Frontal cortex (tissue), 4 donors: ENCODE results near the gene LHPP. TPM values are rescaled to one million over a fixed set of nuclear protein-coding genes. Genes with fewer than 3 reads are reported as not detected.
A peak's percentile ranks its signal among the peaks of the same experiment; 100 is the strongest.

ENCODE experiments used
- DNase-seq, 2 donors: peaks; one replicate each; pipeline ENCODE4 v3.0.0; 2012; ENCODE audit warnings: low spot score in 2 of 2
- FAIRE-seq: peaks from 2 replicates; lab custom pipeline; 2012; peaks lifted over from hg19 to GRCh38; lab: Jason Lieb, UNC
- total RNA-seq: library from RNA; depleted of rRNA; stranded (reverse); fragments of >200 nt; gene quantifications from one replicate; pipeline ENCODE4 v1.2.3, GENCODE V29; 2014
- donor health status: control.
- donor health status: control.
- donor health status: control.

The LHPP gene
- total RNA-seq, 1 donor from 2014 or later = 16.3 TPM

- DNase-seq = no peak
- FAIRE-seq = no peak
These were observed 14.5 kb upstream of the LHPP start for GRCh38 chr10:124446830-124447750.

GRCh38 chr10:124447751-124448466 is 13.7 kb upstream of the LHPP start:
- FAIRE-seq = no peak
- DNase-seq = no peak

- no peak for FAIRE-seq
- DNase-seq = no peak
These were observed 12.9 kb upstream of the LHPP start for GRCh38 chr10:124448696-124449169.

- no peak for FAIRE-seq
These were observed 12.2 kb upstream of the LHPP start for GRCh38 chr10:124449170-124450011.

GRCh38 chr10:124450012-124450782 is 11.4 kb upstream of the LHPP start, which contains the start of gene NKX1-2:
NKX1-2 (minus strand) TSS chr10:124450035; CDS start chr10:124449943, 92 bp downstream.
- FAIRE-seq (no peak), DNase-seq (peak; percentile 57 to 64)

More at GRCh38 chr10:124449170-124450011, 12.2 kb upstream of the LHPP start:
- DNase-seq = no peak

GRCh38 chr10:124450783-124451057 is 10.9 kb upstream of the LHPP start:
- FAIRE-seq = no peak
- DNase-seq = no peak

GRCh38 chr10:124451276-124451675 is 10.3 kb upstream of the LHPP start:
- FAIRE-seq = no peak
- no peak for DNase-seq

- DNase-seq = no peak
- FAIRE-seq = no peak
These were observed 7.5 kb upstream of the LHPP start for GRCh38 chr10:124453960-124454610.

- FAIRE-seq (no peak), DNase-seq (no peak)
These were observed 6.2 kb upstream of the LHPP start for GRCh38 chr10:124455441-124455840.

GRCh38 chr10:124458473-124458872 is 3.1 kb upstream of the LHPP start:
- FAIRE-seq = no peak
- no peak for DNase-seq

- no peak for FAIRE-seq
- DNase-seq = no peak
These were observed 2.7 kb upstream of the LHPP start for GRCh38 chr10:124458889-124459288.

GRCh38 chr10:124459395-124459794 is 2.2 kb upstream of the LHPP start:
- DNase-seq (no peak), FAIRE-seq (no peak)

- no peak for FAIRE-seq
- DNase-seq = no peak
These were observed 1.5 kb upstream of the LHPP start for GRCh38 chr10:124460144-124460543.

GRCh38 chr10:124462348-124462695 is 699 bp downstream of the LHPP start:
- FAIRE-seq = no peak

GRCh38 chr10:124464028-124464965 is 2.7 kb downstream of the LHPP start:
- DNase-seq (no peak), FAIRE-seq (no peak)

More at GRCh38 chr10:124462348-124462695, 699 bp downstream of the LHPP start:
- no peak for DNase-seq

- DNase-seq (no peak), FAIRE-seq (no peak)
These were observed 3.6 kb downstream of the LHPP start for GRCh38 chr10:124465003-124465776.
